ENCODE measurements around the gene ITGB3BP.

DNA sequence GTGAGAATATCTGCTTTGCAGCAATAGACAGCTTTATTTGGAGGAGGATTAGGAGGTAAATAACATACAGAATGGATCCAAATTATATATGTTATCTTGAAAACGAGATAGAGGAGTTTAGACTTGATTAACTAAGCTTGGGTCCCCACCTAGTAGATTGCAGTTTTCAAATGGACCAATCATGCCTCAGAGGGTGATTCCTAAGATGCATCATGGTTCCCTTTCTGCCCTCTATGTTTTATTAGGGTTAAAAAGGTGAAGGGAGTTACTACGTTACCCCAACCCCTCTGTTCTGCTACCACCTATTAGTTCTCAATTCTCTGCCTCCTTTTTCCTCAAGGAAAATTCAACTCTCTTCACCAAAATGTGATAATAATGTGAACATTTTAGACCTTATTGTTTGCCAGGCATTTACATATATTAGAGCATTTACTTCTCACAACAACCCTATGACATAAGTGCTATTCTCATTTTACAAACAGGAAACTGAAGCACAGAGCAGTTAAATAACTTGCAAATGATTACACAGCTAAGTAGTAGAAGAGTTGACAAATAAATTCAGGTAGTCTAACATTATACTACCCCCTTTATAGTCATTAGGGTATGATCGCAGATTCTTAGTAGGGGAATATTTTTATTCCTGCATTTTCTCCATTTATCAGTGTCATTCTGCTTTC lies 46.8 kb upstream of the ITGB3BP start:
- TF ChIP-seq, protein P1, sequence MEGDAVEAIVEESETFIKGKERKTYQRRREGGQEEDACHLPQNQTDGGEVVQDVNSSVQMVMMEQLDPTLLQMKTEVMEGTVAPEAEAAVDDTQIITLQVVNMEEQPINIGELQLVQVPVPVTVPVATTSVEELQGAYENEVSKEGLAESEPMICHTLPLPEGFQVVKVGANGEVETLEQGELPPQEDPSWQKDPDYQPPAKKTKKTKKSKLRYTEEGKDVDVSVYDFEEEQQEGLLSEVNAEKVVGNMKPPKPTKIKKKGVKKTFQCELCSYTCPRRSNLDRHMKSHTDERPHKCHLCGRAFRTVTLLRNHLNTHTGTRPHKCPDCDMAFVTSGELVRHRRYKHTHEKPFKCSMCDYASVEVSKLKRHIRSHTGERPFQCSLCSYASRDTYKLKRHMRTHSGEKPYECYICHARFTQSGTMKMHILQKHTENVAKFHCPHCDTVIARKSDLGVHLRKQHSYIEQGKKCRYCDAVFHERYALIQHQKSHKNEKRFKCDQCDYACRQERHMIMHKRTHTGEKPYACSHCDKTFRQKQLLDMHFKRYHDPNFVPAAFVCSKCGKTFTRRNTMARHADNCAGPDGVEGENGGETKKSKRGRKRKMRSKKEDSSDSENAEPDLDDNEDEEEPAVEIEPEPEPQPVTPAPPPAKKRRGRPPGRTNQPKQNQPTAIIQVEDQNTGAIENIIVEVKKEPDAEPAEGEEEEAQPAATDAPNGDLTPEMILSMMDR (IDR thresholded peaks at IDR 0.05) = no peak
- no peak for TF ChIP-seq POLR2A (IDR thresholded peaks at IDR 0.05)
